Measurements from ENCODE around the gene RUNDC1.
A peak's percentile ranks its signal among the peaks of the same experiment; 100 is the strongest.
"Not testable (repeated sequence)": the region's sequence is repeated elsewhere in the genome, so short reads cannot be mapped to it uniquely, and the experiment has no call there.

The RUNDC1 gene

DNA sequence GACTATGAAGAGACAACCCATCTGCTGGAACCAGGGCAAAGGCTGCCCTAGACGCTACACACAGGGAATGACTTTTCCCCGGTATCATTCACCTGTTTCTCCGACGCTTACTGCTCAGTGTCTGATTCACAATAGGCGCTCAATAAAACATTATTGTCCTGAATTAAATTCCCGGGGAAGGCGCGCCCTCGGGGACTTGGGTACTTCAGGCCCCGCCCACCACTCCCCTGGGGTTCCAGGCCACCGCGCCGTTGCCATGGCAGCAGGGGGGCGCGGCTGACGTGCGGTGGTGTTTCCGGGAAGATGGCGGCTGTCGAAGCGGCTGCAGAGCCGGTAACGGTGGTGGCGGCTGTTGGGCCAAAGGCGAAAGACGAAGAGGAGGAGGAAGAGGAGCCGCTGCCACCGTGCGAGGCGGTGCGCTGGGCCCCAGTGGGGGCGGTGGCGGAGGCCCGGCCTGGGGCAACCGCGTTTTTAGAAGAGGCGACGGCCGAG is at the start of gene RUNDC1:
Gene RUNDC1 (plus strand): TSS at position 292 of the 492 bp plus-strand sequence. CDS start 12 bp downstream, at position 304.
- Histone ChIP-seq H3K4me3 (peak within 1 kb of the TSS; percentile 45 to 99 (median 84)), H3K27ac (peak within 1 kb of the TSS; percentile 5 to 90 (median 83))

DNA sequence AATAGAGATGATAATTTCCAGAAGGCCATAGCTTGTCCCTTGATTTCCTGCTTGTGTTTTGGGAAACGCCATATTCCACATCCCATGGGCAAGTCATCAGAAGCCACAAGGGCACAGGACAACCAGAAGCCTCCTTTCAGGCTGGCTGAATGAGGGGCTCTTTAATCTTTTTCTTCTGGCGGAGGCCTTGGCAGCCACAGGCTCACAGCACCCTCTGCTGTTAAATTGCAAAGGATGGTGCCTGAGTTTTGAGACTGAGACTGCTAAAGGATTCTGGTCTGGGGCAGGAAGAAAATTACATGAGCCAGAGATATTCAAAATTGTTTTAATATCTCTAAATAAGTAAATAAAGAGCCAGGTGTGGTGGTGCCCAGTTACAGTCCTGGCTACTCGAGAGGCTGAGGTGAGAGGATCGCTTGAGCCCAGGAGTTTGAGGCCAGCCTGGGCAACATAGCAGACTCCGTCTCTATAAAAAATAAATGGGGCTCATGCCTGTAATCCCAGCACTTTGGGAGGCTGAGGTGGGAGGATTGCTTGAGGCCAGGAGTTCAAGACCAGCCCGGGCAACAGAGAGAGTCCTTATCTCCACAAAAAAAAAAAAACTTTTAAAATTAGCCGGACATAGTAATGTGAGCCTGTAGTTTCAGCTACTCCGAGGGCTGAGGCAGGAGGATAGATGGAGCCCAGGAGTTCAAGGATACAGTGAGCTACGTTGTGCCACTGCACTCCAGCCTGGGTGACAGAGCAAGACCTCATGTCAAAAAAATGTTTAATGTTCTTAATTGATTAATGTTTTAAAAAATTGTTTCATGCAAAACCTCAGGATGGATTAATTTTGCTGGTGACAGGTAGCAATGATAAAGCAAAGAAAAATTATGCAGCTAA is 42.4 kb upstream of the RUNDC1 start:
- H3K27ac ChIP-seq = no peak overlapping the region
- H3K4me3 ChIP-seq = no peak overlapping the region

DNA sequence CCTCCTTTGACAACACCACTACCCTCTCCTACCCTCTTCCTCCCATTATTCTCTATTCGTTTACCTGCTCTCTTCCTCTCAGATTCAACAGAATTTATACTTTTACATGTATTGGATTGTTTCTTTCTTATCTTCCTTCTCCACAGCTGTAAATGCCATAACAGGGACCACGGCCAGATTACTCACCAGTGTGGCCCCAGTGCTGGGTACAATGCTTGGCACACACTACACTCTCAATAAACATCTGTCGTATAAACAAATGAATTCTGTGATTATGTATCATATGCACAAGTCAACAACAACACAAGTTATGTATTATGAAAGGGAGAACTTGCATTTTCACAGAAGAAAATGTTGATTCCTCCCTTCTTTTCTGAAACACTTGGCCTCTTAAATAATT is 36.2 kb upstream of the RUNDC1 start:
- Histone ChIP-seq H3K4me3 (no peak overlapping the region), H3K27ac (no peak overlapping the region)

DNA sequence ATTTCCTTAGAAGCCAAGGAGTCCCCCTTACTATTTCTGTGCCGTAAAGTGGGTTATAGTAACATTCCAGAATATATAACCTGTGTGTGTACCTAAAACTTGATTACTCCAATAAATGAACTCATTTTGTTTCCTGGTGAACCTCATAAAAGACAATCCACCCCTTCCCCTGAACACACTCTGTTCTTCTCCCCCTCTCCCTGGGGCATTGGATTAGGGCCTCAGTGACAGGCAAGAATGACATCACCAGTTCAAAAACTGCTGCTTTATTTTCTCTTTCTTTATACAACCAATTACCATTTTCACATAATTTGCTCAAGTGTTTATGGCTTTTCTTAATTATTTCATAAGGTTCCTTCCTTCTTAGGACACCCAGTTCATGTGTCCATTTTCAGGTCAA is 33.6 kb upstream of the RUNDC1 start:
- Histone ChIP-seq H3K4me3 (no peak overlapping the region), H3K27ac (no peak overlapping the region)

DNA sequence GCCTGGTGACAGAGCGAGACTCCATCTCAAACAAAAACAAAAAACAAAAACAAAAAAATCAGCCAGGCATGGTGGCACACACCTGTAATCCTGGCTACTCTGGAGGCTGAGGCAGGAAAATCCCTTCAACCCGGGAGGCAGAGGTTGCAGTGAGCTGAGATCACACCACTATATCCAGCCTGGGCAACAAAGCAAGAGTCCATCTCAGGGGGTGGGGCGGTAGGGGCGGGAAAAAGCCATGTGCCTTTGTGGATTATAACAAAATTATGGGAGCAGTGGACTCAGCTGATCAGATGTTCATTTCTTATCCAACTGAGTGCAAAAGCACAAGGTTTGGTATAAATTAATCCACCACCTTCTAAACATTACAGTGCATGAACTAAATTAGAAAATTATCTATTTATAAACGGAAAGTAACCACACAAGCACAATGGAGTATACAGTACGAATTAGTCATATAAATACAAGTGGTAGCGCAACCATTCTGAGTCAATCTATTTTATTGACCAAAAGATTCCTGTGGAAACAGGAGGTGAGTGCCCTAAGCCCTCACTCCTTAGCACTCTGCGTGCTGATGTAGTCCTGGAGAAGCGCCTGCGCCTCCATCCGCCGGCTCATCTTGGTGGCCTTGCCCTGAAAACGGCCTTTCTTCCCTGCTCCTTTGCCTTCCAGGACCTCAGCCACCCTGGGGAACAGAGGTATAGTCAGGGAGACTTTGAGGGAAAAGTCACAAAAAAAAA is 30.2 kb upstream of the RUNDC1 start:
- no peak overlapping the region for H3K4me3 ChIP-seq
- H3K27ac ChIP-seq = no peak overlapping the region

DNA sequence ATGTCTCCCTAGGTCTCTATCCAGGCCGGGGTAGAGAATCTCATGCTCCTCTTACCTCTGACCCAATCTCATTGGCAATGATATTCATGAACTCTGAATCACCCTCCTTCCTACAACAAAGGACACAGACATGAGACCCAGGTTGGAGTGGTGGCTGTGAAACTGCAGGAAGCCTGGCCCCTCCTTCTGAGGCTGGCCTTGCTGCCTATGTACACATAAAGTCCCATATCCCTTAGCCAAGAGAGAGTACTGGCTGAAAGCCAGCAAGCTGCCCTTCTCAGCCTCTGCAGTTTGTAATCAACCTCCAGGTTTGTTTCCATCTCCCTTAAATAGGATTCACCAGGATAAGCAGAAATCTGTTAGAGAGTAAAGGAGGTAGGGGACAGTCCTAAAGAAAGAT is 26.7 kb upstream of the RUNDC1 start:
- no peak overlapping the region for H3K27ac ChIP-seq
- H3K4me3 ChIP-seq = no peak overlapping the region

DNA sequence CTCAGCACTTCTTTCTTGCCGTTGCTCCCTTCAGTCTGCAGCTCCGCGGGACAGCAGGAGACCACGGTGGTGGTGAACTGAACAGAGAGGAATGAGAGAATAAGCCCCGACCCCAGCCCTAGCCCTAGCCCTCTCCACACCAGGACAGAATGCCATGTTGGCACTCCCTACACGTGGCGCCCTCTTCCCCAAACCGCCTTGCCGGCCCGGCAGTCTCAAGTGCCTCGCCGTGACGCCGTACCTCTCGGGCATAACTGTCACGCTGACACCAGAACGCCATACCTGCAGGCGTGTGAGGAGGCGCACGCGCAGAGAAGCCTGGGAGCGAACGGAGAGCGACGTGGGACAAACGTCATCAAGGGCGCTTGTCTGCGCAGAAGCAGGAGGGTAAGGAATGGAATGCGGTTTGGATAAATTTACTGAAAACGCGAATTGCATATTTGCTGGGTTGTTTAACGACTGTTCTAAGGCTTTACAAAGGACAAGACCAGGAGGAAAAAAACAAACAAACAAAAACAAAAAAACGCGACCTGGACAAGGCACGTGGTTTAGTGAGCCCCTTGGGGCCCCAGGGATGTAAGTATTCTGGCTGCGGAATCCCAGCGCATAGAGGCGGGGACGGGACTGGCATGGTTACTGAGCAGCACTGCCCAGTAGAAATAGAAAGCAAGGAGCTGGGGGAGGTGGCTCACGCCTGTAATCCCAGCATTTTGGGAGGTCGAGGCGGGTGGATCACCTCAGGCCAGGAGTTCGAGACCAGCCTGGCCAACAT is 16.0 kb upstream of the RUNDC1 start, which contains the start of gene AARSD1:
Gene AARSD1 (minus strand): TSS at position 294 of the 772 bp plus-strand sequence. CDS start 14 bp downstream, at position 280.
- Histone ChIP-seq H3K4me3 (peak within 1 kb of the TSS; percentile 51 to 71 (median 65)), H3K27ac (peak within 1 kb of the TSS; percentile 8 to 92 (median 83))

DNA sequence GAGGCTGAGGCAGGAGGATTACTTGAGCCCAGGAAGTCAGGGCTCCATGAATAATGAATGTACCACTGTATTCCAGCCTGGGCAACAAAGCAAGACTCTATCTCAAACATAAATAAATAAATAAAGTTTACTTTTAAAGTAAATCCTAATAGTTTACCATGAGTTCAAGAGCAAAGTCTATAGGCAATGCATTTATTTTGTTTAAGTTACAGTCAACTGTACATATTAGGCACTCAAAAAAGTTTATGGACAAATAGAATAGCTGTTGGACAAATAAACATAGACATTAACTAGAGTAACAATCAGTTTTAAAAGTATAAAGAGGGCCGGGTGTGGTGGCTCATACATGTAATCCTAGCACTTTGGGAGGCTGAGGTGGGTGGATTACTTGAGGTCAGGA is 12.4 kb upstream of the RUNDC1 start:
- H3K27ac ChIP-seq = no peak overlapping the region
- H3K4me3 ChIP-seq = no peak overlapping the region

DNA sequence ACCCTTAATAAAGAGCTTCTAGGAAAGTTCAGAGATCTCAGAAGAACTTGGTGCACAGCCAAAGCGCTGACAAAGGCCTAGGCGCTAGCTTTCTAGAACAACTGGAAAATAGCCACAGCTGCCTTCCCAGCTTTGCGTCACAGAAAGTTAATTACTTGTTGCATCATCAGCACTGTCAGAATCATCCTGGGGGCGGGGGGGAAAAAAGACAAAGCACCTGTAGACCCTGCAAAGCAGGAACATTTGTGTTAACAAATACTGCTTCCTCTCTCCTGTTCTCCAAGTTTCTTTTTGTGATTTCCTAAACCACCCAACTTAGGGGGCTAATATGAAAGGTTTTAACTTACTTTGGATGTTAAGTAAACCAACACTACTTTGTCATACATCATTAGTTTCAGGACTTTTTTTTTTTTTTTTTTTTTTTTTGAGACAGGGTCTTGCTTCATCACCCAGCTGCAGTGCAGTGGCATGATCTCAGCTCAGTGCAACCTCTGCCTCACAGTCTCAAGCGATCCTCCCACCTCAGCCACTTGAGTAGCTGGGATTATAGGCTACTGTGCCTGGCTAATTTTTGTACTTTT is 11.3 kb upstream of the RUNDC1 start:
- Histone ChIP-seq H3K27ac (no peak overlapping the region), H3K4me3 (no peak overlapping the region)

DNA sequence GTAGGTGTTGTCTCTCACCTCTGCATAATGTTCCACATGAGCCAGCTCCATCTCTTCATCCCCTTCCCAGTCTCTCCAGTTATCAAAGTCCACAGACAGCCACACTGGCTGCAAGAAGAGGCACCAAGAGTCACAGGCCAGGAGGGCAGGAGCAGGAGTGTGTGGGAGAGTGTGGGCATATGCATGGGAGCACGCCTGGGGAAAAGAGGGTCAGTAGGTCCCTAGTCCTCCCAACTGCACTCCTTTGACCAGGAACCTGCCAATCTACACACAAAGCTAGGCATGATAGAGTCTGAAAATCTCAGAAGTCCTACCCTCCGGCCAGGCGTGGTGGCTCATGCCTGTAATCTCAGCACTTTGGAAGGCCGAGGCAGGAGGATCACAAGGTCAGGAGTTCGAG is 8.8 kb upstream of the RUNDC1 start:
- H3K4me3 ChIP-seq = no peak overlapping the region
- H3K27ac ChIP-seq = no peak overlapping the region

DNA sequence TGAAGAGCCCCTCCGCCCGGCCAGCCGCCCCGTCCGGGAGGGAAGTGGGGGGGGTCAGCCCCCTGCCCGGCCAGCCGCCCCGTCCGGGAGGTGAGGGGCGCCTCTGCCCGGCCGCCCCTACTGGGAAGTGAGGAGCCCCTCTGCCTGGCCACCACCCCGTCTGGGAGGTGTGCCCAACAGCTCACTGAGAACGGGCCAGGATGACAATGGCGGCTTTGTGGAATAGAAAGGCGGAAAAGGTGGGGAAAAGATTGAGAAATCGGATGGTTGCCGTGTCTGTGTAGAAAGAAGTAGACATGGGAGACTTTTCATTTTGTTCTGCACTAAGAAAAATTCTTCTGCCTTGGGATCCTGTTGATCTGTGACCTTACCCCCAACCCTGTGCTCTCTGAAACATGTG is 7.0 kb upstream of the RUNDC1 start:
- H3K4me3 ChIP-seq, H3K27ac ChIP-seq: not testable (repeated sequence)

DNA sequence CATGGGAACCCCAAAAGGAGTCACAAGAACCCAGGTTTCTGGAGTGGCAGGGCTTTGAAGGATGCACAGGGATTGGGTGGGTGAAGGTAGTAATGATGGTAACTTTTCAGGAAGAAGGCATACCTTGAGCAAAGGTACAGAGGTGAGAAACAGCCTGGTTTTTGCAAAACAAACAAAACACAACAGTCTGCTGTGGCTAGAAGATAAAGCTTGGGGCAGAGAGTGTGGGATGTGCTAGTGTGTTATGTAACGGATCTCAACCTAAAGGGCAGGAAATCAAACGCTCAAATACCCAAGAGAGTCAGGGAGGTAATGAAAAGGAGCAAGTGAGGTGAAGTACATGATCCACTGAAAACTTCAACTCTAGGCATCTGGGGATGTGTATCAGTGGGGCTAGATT is 5.1 kb upstream of the RUNDC1 start:
- Histone ChIP-seq H3K27ac (no peak overlapping the region), H3K4me3 (no peak overlapping the region)

DNA sequence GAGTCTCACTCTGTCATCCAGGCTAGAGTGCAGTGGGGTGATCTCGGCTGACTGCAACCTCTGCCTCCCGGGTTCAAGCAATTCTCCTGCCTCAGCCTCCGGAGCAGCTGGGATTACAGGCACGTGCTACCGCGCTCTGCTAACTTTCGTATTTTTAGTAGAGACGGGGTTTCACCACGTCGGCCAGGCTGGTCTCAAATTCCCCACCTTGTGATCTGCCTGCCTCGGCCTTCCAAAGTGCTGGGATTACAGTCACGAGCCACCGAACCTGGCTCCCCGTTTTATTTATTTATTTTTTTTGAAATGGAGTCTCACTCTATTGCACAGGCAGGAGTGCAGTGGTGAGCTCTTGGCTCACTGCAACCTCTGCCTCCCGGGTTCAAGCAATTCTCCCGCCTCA is 4.7 kb upstream of the RUNDC1 start:
- not testable (repeated sequence) for H3K27ac ChIP-seq, H3K4me3 ChIP-seq

DNA sequence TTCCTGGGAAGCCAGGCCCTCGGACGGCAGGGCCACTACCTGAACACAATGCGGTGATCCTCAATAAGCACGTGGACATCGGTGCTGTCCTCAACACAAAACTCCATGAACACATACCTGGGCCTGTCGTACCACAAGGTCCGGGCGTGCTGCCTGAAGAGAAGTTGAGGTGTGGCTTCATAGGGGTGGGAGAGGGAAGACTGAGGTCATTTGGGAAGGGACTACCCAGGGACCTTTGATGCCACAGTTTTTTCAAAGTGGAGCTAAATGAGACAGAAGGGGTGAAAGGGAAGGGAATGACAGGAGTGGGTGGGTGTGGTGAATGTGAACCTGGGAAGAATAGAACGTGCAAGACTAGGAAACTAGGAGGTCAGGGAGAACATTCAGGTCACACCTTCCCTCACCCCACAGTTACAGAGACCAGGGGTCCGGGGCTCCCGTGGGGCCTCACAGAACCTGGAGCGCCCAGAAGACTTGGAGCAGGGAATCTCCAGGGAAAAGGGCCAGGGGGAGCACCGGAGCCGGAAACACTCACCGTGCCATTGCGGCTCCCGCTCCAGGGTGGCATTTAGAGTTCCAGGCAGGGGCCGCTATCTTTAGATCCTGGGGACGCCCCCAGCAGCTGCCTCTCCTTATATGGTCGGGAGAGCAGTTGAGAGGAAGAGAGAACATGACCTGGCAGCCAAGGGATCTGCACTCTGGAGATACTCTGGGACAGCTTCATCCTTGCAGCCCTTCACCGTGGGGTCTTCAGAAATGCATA is 673 bp upstream of the RUNDC1 start, which contains the start of gene PTGES3L:
Gene PTGES3L (minus strand): TSS at position 570 of the 763 bp plus-strand sequence. CDS start 27 bp downstream, at position 543.
- H3K27ac ChIP-seq = peak within 1 kb of the TSS; percentile 5 to 90 (median 83)
- H3K4me3 ChIP-seq = peak within 1 kb of the TSS; percentile 45 to 99 (median 84)

DNA sequence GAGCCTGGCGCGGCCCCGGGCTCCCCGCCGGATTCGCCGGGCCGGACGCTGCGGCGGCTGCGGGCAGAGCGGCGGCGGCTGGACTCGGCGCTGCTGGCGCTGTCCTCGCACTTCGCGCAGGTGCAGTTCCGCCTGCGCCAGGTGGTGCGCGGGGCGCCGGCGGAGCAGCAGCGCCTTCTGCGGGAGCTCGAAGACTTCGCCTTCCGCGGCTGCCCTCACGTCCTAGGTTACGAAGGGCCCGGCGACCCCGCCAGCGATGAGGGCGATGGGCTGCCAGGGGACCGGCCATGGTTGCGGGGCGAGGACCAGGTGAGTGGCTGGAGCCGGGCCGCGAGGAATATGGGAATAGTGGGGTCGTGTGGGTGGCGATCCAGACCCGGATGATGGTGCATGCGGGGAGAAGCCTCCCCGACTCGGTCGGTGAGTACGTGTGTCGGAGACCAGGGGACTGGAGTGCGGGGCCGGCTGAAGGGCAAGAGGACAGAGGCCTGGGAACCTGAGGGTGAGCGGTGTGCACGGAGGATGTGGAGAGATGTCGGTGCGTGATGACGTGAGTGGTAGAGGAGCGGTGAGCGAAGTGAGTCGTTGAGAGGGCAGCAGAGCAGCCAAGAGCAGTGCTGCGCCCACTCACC is 517 bp downstream of the RUNDC1 start:
- H3K4me3 ChIP-seq = peak overlapping the region; percentile 45 to 99 (median 84)
- H3K27ac ChIP-seq = peak overlapping the region; percentile 5 to 90 (median 83)

DNA sequence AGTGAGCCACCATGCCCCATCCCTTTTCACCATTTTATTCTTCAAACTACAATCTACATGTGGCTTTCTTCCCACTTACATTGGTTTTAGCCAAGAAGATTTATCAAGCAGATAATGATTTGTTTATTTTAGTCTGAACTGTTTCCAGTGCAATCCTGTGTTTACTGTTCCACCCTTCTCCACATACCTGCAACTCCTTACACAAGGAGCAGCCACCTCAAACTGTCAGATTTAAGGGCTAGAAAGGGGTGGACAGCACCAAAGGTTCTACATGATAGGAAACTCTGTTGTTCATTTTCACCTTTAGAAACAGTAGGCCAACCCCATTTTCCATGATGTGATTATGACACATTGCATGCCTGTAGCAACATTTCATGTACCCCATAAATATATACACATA is 1.9 kb downstream of the RUNDC1 start:
- Histone ChIP-seq H3K4me3 (no peak overlapping the region), H3K27ac (peak overlapping the region in 2 of 21 experiments; percentile 17 to 87)

DNA sequence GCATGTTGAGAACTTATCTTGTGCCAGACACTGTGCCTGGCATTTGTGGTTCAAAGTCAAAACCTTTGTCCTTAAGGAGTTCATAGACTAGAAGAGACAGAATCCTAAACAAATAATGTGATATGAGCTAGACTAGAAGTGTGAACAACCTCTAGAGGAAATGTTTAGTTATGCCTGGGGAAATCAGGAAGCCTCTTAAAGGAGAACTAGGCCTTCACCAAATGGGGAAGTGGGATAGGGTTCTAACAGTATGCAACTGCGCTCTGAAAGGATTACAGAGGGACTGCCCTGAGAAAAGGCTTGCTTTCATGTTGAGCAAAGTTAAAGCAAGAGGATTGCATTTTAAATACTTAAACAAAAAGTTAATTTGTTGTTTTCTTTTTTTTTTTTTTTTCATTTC is 4.9 kb downstream of the RUNDC1 start:
- Histone ChIP-seq H3K27ac (peak overlapping the region in 10 of 21 experiments; percentile 5 to 66 (median 42)), H3K4me3 (no peak overlapping the region)

DNA sequence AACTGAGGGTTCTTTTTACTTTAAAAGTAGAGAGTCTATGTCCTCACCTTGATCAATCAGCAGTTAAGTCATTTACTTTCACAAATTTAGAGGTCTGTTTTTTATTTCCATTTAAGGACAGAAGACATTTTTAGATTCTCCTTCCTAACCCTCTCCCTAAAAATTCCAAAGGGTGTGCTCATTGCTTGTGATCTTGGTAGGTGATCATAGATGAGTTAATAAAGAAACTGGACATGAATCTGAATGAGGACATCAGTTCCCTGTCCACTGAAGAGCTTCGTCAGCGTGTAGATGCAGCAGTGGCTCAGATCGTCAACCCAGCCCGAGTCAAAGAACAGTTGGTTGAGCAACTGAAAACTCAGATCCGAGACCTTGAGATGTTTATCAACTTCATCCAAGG is 8.8 kb downstream of the RUNDC1 start:
- no peak overlapping the region for H3K4me3 ChIP-seq
- no peak overlapping the region for H3K27ac ChIP-seq

Data from skin epidermis (tissue), 12 donors.